NCI-H460 (cell line): ENCODE measurements around the gene NUP62. TPM values are rescaled to one million over a fixed set of nuclear protein-coding genes. Genes with fewer than 3 reads are reported as not detected.
"Not testable (repeated sequence)": the region's sequence is repeated elsewhere in the genome, so short reads cannot be mapped to it uniquely, and the experiment has no call there.

Experiments used
- DNase-seq: peaks from one replicate; pipeline ENCODE4 v3.0.0-alpha.2; 2016; ENCODE audit warnings: low read depth; ENCODE audit errors: extremely low read depth
- total RNA-seq: library from RNA; depleted of rRNA; stranded (reverse); fragments of >200 nt; shearing (Covaris generic); gene quantifications from 2 replicates; pipeline ENCODE4 v1.2.3, GENCODE V29; 2014

Gene NUP62
- total RNA-seq, 1 experiment from 2014 or later = 22.3 TPM

DNA sequence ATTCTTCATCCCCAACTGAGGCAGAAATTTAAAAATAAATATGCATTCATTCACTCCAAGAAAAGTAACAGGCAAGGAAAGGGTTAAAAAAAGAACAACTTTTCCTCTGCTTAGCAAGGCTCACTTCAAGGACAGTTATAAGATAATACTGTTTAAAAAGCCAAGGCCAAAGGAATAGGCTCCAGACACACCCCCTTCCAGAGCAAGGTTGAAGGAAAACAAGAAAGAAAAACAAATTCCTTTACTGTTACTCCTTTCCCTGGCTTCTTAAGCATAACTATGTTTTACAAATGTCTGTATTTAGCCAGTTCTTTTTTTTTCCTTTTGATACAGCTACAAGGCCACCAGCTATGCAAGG lies 23.2 kb upstream of the NUP62 start:
- DNase-seq = no peak

DNA sequence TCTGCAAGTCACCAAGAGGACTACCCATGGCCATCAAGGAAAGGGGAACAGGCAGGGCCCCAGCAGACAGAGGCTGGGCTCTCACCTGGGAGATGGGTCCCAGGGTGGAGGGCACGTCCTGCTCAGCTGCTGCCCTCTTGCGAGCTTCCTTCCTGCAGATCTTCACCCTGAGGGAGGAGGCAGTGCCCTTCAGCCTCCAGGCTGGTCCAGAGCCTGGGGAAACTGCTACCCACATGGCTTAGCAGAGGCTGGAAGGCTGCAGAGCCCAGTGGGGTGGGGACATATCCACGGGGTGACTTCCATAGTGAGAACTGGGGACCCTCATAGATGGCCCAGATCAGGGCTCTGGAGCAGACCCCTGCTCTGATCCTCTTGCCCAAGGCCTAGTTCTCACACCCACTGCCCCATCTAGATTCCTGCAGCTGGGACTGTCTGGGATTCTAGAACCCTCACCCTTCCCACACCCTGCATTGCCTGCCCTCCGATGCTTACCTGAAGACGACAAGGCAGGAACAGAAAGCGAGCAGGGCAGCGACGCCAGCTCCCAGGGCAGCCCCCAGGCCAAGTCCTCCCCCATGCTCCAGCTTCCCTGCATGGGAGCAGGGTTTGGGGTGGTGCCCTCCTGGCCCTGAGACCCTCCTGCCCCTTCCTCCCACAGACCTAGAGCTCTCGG lies 22.6 kb upstream of the NUP62 start:
- no peak for DNase-seq

DNA sequence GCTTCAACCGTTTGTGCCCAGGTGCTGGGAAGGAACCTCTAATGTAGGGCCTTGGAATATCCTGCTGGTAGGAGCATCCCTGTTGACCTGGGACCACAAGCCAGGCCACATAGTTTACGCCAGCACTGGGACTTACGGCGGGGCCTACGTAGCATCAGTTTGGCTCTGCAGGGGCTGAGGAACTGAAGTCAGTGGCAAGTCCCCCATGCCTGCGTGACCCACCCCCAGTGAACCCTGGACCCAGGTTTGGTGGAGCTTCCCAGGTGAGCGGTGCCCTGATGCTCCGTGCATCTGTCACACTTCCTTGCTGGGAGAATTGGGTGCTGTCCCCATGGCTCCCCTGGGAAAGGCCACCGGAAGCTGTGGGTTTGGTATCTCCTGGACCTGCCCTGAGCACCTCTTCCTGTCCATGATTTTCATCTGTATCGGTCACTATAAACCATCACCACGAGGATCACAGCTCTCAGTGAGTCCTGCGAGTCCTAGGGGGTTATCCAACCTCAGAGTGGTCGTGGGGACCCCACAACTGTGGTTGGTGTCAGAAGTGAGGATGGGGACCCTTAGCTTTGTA lies 21.7 kb upstream of the NUP62 start:
- no peak for DNase-seq

DNA sequence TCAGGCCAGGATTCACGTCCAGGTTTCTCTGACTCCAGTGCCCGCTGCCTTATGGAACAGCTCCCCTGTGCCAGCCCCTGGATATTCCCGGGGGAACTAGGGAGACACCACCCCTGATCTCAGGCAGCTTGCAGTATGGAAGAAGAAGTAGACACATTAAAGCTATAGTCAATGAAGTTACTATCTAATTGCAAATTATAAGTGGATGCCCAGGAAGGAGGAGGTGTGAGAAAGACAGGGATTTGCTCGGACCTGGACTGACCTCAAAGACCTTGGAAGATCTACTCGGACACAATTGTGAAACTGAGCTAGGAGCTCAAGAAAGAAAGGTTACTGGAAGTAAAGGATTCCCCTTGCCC lies 21.3 kb upstream of the NUP62 start:
- no peak for DNase-seq

DNA sequence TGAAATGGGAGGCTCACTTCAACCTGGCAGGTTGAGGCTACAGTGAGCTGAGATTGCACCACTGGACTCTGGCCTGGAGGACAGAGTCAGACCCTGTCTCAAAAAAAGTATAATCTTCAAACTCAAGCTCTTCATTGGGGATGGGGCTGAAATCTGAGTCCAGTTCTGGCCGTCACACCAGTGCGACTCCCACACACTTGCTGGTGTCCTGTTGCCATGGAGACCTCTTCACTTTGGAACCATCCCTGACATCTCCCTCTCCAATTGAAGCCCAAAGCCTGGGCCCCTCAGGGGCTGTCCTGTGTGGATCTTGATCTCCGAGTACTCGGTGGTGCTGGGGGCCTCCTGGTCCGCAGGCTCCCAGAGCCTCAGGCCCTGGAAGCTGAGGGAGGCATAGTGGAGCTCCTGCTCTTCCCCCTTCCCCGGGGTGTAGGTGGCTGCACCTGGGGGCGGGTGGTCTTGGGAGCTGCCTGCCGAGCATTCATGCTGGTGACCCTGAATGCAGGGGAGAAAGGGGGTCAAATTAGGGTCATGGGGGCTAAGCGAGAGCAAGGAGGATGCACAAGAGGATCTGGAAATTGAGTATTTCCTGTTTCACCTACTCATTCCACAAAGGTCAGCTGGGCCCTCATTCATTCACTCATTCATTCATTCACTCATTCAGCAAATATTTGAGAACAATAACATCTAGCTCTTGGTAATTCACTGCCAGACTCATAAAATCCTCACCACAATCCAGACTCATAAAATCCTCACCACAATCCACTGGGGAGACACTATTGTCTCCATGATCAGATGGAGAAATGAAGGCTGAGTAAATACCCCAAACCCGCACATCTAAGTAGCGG lies 20.7 kb upstream of the NUP62 start:
- no peak for DNase-seq

DNA sequence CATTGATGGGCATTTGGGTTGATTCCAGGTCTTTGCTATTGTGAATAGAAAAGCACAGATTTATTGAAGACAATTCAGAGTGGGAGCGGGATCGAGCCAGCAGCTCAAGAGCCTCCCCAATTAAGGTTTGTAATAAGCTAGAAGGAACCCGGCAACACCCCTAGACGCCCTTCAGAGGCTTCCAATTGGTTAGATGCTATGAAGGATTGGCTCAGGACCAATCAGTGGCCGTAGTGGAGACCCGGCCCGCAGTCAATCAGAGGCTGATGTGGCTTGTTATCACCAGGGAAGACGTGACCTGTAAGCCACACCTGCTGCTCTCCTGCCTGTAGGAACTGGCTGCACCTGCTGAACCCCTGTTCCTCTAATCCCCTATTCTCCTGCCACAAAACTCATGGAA lies 17.1 kb upstream of the NUP62 start:
- DNase-seq = no peak

DNA sequence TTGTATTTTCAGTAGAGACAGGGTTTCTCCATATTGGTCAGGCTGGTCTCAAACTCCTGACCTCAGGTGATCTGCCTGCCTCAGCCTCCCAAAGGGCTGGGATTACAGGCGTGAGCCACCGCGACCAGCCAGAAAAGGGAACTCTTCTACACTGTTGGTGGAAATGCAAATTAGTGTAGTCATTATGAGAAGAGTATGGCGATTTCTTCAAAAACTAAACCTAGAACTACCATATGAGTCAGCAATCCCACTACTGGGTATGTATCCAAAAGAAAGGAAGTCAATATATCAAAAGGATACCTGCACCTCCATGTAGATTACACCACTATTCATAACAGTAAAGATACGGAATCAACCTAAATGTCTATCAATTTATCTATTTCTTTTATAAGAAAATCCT lies 15.3 kb upstream of the NUP62 start:
- not testable (repeated sequence) for DNase-seq

DNA sequence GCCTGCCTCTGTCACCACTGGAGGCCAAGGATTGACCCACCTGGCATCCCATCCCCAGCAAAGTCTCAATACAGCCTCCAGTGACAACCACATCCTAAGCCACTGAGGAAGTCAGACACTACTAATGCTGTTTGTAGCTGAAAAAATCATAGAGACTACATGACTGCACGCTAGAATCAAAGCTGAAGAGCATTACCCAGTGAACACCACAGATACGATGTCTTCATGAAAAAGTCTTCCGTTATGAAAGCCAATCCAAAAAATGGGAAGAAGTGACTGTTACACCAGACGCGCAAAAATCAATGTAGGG lies 11.1 kb upstream of the NUP62 start:
- DNase-seq = no peak

DNA sequence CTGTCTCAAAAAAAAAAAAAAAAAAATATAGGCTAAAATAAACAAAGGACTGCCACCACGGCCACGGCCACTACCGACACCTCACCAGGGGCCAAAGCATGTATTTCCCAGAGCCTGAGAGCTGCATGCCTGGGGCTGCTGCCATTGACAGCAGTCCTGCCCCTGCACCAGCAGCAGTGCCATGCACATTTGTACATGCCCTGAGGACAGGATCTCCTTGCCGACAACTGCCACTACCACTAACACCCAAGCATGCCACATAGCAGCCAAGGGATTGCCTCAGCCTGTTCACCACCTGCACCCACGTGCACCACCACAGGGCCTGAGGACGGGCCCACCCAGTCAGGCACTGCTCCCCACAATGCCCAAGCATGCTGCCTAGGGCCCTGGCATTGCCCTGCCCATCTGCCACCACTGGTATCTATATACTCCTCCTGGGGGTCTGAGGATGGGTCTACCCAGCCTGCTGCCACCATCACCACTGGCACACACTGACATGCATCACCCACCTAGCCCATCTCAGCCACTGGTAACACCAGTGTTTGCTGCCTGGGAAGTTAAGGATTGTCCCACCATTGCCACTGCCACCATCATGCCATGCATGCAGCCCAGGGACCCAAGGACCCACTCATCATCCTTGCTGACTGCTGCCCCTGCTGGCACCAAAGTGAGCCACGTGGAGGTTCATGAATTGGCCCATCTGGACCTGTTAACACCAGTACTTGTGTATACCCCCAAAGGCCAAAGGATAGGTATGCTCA lies 10.6 kb upstream of the NUP62 start:
- DNase-seq = no peak

DNA sequence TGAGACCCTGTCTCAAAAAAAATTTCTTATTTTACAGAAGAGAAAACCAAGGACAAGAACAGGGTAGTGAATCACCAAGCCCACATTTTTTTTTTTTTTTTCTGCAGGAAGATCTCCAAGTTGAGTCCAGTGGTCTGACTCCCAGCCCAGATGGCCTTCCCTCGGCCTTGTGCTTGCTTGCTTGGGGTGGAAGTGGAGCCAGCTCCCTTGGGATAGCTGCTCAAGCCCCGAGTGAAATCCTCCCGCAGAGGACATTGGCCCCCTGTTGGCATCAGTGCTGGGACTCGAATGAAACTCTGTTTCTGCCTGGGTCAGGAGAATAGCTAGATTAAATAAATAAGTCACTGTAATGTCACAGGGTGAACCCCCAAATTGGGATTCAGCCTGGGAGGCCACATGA lies 9.4 kb upstream of the NUP62 start:
- DNase-seq = no peak

DNA sequence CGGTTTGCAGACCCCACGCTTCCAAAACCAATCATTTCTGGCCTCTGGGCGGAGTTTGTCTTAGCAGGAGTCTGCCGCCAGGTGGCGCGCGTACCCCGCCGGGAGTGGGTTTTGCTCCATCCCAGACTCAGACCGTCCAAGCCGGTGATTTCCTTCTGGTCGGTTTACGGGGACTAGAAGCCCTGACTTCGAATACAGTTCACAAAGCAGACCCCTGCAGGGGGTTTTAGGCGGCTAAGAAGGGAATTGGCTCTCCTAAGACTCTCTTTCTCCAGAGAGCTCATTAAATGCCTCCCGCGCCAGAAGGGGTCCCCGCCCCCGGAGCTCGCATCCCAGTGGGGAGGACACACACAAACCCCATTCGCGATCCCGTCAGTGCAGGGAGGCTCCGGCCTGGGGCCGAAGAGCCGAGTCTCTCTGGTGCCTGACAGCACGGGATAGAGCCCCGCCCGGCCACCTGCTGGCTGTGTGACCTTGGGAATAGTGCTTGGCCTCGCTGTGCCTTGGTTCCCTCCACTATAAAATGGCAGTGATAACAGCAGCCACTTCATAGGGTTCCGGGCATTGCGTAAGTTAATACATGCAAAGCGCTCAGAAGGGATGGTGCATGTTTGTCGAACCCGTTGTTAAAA lies 8.6 kb upstream of the NUP62 start:
- DNase-seq = peak; percentile 52

DNA sequence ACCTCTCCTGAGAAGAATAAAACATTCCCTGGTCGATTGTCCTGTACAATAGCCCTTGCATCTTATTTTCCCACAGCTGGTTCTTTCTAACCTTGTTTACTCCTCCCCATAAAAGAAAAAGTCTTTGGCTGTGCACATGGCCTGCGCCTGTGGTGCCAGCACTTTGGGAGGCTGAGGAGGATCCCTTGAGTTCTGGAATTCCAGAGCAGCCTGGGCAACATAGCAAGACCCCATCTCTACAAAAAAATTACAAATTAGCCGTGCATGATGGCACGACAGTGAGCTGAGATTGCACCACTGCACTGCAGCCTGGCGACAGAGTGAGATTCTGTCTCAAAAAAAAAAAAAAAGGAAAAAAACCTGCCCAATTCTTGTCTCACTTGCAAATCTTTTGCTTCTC lies 7.2 kb upstream of the NUP62 start:
- no peak for DNase-seq

DNA sequence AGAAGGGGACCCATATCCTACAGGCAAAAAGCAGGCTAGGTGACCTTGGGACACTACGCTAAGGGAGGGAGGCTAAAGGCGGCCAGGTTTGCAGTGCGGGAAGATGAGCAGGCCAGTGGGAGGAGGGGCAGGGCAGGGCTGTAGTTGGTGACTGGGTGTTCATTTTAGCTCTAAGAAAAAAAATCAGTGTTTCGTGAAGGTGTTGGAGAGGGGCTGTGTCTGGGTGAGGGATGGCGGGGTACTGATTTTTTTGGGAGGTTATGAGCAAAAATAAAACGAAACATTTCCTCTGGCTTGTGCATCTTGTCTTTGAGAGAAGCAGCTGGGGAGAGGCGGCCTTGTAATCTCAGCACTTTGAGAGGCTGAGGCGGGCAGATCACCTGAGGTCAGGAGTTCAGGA lies 4.3 kb upstream of the NUP62 start:
- DNase-seq = no peak

DNA sequence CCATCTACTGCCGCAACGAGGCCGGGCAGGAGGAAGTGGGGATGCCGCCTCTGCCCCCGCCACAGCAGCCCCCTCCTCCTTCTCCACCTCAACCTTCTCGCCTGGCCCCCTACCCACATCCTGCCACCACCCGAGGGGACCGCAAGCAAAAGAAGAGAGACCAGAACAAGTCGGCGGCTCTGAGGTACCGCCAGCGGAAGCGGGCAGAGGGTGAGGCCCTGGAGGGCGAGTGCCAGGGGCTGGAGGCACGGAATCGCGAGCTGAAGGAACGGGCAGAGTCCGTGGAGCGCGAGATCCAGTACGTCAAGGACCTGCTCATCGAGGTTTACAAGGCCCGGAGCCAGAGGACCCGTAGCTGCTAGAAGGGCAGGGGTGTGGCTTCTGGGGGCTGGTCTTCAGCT lies 3.4 kb upstream of the NUP62 start:
- DNase-seq = no peak

DNA sequence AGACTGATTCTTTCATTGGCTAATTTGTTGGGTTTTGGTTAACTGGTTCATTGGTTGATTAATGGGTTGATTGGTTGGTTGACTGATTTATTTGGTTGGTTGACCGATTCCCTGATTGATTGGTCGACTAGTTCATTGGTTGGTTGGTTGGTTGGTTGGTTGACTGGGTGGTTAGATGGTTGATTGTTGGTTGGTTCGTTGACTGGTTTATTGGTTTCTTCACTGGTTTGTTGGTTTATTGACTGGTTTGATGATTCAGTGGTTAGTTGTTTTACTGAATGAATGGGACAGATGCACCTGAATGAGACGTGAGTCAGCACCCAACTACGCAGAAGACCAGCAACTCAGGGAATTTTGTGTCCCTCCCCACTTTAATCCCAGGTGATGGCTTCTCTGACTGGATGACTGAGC lies 2.7 kb upstream of the NUP62 start:
- DNase-seq = no peak

DNA sequence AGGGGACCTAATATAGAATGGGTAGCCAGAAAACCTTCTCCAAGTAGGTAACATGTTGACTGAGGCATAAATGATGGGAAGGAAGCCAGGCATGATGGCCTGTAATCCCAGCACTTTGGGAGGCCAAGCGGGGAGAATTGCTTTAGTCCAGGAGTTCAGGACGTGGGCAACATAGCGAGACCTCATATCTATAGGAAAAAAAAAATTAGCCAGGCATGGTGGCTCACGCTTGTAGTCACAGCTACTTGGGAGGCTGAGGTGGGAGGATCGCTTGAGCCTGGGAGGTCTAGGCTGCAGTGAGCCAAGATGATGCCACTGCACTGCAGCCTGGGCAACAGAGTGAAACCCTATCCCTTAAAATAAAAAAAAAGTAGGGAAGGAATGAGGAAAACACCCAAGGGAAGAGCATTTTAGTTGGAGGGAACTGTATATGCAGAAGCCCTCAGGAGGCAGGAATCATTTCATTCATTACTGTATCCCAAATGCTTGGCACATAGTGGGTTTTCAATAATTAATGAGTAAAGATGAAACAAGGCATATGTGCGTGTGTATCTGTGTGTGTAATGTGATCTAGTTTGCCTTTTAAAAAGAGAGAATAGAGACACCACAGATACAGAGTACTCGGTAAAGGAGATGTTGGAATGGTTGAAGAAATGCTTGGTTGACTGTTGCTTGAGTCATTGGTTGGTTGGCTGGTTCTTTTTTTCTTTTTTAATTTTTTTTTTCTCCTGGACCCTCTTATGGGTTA lies 2.2 kb upstream of the NUP62 start:
- DNase-seq = no peak

DNA sequence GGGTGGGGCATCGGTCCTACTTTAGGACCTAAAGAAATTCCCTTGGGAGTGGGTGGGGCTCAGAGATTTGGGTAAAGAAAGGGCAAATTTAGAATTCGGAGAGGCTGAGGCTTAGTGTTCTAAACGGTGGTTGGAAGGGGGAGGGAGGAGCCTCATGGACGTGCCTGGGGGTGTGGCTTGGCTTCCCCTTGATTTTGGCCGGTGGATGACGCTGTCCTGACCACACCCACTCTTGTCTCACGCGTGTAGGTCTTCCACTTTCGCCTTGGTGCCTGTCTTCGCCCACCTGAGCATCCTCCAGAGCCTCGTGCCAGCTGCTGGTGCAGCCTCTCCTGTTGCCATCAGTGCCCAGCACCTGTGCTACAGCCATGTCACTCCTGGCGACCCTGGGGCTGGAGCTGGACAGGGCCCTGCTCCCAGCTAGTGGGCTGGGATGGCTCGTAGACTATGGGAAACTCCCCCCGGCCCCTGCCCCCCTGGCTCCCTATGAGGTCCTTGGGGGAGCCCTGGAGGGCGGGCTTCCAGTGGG lies 1.2 kb upstream of the NUP62 start:
- no peak for DNase-seq

DNA sequence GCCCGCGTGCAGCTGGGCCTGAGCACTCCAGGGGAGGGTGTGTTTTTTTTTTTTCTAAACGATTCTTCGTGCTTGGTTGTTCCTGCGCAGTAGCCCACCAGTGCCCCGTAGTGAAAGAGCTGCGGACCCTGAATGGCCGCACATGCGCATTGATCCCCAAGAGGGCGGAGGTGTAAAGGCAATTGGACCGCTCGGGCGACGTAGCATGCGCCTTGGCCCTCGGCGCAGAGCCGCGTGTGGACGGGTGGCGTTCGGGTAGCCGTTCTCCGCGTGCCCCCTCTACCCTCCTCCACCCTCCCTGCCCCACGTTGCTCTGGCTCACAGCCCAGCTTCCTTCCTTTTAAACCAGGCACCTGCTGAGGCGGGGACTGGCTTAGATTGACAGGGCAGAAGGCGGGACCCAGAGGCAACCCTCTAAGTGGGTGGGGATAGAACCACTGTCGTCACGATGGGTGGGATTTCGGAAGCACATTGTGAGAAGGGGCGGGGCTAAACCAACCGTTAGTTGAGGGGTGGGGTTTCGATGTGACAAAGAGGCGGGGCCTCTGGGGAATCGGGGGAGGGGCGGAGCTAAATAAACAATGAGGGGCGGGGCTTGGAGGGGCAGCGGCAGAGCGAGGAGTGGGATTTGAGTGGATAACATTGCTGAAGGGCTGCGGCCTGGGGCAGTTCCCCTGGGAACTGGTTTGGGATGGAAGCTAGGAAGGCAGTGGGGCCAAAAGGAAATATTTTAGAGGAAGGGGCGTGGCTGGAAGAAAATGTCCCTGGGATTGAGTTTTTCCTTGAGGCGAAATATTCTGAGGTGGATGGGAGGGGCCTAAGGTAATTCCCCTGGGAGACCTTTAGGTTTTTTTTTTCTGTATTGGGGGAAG lies 543 bp upstream of the NUP62 start:
- DNase-seq = peak; percentile 90
